HCT116 (cell line): ENCODE results near the gene AHRR.

Experiments
- CEBPB ChIP-seq: IDR thresholded peaks from 2 replicates; pipeline ENCODE4 v1.6.1; 2012; ENCODE audit warnings: low read depth
- CTCF ChIP-seq, 3 experiments: fragments of 200-600 bp in 1 of 3; sonication (generic) in 1 of 3; IDR thresholded peaks in 2 of 3; conservative IDR thresholded peaks in 1 of 3; 2 replicates each; pipeline ENCODE4 v1.5.1; 2012 to 2017; ENCODE audit warnings: low read depth in 2 of 3, low read length in 2 of 3, antibody characterized with exemption in 1 of 3, borderline replicate concordance in 1 of 3, control low read depth in 1 of 3, mild to moderate bottlenecking in 1 of 3, mixed read lengths in 1 of 3, mixed run types in 1 of 3, moderate library complexity in 1 of 3; ENCODE audit not compliant: insufficient read depth in 1 of 3
- EGR1 ChIP-seq: IDR thresholded peaks from 2 replicates; pipeline ENCODE4 v1.6.1; 2012; ENCODE audit warnings: low read depth
- EZH2 ChIP-seq: fragments of 200-600 bp; sonication (generic); IDR thresholded peaks from 2 replicates; pipeline ENCODE4 v1.6.1; 2017; ENCODE audit warnings: antibody characterized with exemption, mixed run types
- MAX ChIP-seq: IDR thresholded peaks from 2 replicates; pipeline ENCODE4 v1.6.1; 2012
- POLR2A ChIP-seq: IDR thresholded peaks from 2 replicates; pipeline ENCODE4 v1.7.0; 2011; ENCODE audit warnings: borderline replicate concordance; ENCODE audit not compliant: insufficient read depth, insufficient read length; ENCODE audit errors: extremely low read depth
- POLR2AphosphoS5 ChIP-seq: IDR thresholded peaks from 2 replicates; pipeline ENCODE4 v1.6.1; 2011; ENCODE audit warnings: mild to moderate bottlenecking, low read depth, low read length, moderate library complexity
- SP1 ChIP-seq: IDR thresholded peaks from 2 replicates; pipeline ENCODE4 v1.6.1; 2012; ENCODE audit warnings: low read depth
- YY1 ChIP-seq: IDR thresholded peaks from 2 replicates; pipeline ENCODE4 v1.6.1; 2011; ENCODE audit warnings: low read length, low read depth, moderate library complexity, mild to moderate bottlenecking; ENCODE audit not compliant: insufficient replicate concordance; ENCODE audit errors: extremely low read depth
- ZFX ChIP-seq: fragments of 450-650 bp; IDR thresholded peaks from 2 replicates; pipeline ENCODE4 v1.6.1; 2017
- TF ChIP-seq, protein P1 (sequence below): IDR thresholded peaks from 2 replicates; pipeline ENCODE4 v1.6.1; 2012; ENCODE audit warnings: low read depth
- TF ChIP-seq, protein P2 (sequence below): IDR thresholded peaks from 2 replicates; pipeline ENCODE4 v1.6.1; 2011; ENCODE audit warnings: mild to moderate bottlenecking, low read length, moderate library complexity; ENCODE audit not compliant: insufficient replicate concordance; ENCODE audit errors: extremely low read depth

GRCh38 chr5:470961-471749, 149.6 kb downstream of the AHRR start:
- TF ChIP-seq CTCF (IDR thresholded peaks at IDR 0.05 in 2 of 3, conservative IDR thresholded peaks at IDR 0.05 in 1 of 3; ENCODE audit: borderline replicate concordance in 1 of 3, insufficient read depth in 1 of 3, low read depth in 2 of 3, low read length in 2 of 3) (no peak), CEBPB (no peak), MAX (no peak), ZFX (no peak), SP1 (no peak), EZH2 (no peak), POLR2AphosphoS5 (no peak), EGR1 (no peak), POLR2A (no peak), YY1 (no peak)
- TF ChIP-seq, protein P1, sequence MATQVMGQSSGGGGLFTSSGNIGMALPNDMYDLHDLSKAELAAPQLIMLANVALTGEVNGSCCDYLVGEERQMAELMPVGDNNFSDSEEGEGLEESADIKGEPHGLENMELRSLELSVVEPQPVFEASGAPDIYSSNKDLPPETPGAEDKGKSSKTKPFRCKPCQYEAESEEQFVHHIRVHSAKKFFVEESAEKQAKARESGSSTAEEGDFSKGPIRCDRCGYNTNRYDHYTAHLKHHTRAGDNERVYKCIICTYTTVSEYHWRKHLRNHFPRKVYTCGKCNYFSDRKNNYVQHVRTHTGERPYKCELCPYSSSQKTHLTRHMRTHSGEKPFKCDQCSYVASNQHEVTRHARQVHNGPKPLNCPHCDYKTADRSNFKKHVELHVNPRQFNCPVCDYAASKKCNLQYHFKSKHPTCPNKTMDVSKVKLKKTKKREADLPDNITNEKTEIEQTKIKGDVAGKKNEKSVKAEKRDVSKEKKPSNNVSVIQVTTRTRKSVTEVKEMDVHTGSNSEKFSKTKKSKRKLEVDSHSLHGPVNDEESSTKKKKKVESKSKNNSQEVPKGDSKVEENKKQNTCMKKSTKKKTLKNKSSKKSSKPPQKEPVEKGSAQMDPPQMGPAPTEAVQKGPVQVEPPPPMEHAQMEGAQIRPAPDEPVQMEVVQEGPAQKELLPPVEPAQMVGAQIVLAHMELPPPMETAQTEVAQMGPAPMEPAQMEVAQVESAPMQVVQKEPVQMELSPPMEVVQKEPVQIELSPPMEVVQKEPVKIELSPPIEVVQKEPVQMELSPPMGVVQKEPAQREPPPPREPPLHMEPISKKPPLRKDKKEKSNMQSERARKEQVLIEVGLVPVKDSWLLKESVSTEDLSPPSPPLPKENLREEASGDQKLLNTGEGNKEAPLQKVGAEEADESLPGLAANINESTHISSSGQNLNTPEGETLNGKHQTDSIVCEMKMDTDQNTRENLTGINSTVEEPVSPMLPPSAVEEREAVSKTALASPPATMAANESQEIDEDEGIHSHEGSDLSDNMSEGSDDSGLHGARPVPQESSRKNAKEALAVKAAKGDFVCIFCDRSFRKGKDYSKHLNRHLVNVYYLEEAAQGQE, result no peak
- TF ChIP-seq, protein P2, sequence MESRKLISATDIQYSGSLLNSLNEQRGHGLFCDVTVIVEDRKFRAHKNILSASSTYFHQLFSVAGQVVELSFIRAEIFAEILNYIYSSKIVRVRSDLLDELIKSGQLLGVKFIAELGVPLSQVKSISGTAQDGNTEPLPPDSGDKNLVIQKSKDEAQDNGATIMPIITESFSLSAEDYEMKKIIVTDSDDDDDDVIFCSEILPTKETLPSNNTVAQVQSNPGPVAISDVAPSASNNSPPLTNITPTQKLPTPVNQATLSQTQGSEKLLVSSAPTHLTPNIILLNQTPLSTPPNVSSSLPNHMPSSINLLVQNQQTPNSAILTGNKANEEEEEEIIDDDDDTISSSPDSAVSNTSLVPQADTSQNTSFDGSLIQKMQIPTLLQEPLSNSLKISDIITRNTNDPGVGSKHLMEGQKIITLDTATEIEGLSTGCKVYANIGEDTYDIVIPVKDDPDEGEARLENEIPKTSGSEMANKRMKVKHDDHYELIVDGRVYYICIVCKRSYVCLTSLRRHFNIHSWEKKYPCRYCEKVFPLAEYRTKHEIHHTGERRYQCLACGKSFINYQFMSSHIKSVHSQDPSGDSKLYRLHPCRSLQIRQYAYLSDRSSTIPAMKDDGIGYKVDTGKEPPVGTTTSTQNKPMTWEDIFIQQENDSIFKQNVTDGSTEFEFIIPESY, result no peak
